AG08396 (cell line): Measurements from ENCODE around the gene BEX4.
"Not testable (repeated sequence)": the region's sequence is repeated elsewhere in the genome, so short reads cannot be mapped to it uniquely, and the experiment has no call there.

Experiments
- DNase-seq: peaks from one replicate; pipeline ENCODE4 v3.0.0; 2012; ENCODE audit warnings: low spot score, mixed read lengths

The BEX4 gene, protein sequence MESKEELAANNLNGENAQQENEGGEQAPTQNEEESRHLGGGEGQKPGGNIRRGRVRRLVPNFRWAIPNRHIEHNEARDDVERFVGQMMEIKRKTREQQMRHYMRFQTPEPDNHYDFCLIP

GRCh38 chrX:103214870-103215424 is at the start of gene BEX4:
BEX4 (plus strand) TSS chrX:103215108; CDS start chrX:103216154, 1,046 bp downstream.
- DNase-seq, result peak; percentile 75

DNA sequence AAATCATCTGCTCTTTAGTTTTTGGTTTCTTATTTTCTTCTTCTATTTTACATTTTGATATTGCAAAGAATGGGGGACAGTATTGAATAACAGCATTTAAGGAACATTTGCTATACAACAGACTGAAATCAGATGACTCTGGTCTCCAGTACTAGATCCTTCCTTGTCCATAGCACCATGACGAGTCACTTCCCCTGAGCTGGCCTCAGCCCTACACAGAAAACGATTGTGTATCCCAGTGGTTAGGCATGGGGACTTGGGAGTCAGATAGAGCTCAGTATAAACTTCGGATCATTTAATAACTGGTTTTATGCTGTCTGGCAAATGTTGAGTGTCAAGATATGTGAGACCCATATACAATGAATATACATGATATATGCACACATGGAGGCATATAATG is 44.7 kb upstream of the BEX4 start:
- peak; percentile 14 for DNase-seq

DNA sequence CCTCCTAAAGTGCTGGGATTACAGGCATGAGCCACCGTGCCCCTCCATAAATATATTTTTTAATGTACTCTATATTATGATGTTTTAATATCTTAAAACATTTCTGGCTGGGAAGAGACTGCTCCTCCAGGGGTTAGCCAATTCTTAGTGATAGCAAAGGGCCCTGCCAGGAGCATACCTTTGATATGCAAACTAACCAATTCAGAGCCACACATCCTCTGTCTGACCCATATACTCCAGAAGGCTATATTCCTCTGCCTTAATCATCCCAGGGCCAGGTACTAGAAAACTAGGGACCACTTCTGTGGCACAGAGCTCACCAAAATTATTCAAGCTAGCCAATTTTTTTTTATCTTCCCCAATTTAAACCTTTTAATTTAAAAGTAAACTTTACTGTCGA is 43.6 kb upstream of the BEX4 start:
- no peak for DNase-seq

GRCh38 chrX:103175256-103175655 is 39.7 kb upstream of the BEX4 start:
- not testable (repeated sequence) for DNase-seq

DNA sequence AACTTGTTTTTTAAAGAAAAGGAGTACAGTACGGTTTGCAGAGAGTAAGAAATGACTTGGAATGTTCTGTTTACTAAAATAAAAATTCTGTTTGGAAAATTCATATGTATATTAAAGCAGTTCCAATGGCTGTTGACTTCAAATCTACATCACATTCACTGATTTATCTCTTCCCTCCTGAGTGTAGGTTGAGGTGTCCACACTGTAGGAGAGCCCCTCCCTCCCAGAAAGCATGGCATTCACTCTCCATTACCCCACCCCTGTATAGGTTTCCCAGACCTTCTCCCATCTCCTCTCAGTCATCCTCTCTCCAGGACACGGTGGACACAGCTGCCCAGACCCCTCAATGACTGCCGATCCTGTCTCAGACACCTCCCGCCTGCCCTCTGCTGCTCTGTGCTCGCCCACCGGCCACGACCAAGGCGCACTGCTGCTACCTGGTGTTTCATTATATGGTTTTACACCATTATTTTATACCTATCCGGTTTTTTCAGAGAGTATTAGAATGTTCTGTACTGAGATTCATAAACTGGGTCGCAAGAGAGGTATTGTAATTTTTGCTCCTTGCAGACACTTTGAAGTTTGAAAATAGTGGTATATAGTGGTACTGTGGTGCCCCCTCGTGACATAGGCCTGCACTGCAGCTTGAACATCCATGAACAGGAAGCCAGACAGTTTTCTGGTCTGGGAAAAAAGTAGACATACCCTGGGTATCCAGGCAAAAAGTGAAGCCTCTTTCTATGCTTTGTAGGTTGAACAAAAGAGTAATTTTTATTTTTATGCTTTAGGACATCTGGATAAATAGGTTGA is 38.8 kb upstream of the BEX4 start:
- DNase-seq, result peak; percentile 58

DNA sequence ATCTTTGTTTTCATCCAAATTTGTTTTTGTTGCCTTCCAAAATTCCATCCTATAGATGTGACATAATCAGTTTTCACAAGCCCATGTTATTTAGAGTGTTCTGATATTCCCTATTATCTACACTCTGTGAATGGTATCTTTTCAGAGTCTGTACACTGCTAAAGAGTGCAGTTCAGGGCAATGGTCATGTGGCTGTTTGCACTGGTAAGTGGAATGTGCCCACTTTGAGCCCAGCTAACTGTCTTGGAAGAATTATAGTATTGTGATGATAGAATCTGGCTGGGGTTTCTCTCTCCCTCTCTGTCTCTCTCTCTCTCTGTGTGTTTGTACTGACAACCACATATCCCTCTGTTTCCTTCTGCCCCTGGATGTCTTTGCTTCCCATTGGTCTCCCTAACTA is 37.4 kb upstream of the BEX4 start:
- no peak for DNase-seq

GRCh38 chrX:103183912-103184311 is 31.0 kb upstream of the BEX4 start:
- no peak for DNase-seq

- no peak for DNase-seq
Observed at GRCh38 chrX:103187953-103188475, 26.9 kb upstream of the BEX4 start.

- DNase-seq, result no peak
Observed at GRCh38 chrX:103197721-103198306, 17.1 kb upstream of the BEX4 start.

- not testable (repeated sequence) for DNase-seq
Observed at GRCh38 chrX:103198668-103199067, 16.2 kb upstream of the BEX4 start.

- DNase-seq, result no peak
Observed at GRCh38 chrX:103201041-103201440, 13.9 kb upstream of the BEX4 start.

GRCh38 chrX:103210056-103210455 is 4.9 kb upstream of the BEX4 start:
- DNase-seq, result no peak

DNA sequence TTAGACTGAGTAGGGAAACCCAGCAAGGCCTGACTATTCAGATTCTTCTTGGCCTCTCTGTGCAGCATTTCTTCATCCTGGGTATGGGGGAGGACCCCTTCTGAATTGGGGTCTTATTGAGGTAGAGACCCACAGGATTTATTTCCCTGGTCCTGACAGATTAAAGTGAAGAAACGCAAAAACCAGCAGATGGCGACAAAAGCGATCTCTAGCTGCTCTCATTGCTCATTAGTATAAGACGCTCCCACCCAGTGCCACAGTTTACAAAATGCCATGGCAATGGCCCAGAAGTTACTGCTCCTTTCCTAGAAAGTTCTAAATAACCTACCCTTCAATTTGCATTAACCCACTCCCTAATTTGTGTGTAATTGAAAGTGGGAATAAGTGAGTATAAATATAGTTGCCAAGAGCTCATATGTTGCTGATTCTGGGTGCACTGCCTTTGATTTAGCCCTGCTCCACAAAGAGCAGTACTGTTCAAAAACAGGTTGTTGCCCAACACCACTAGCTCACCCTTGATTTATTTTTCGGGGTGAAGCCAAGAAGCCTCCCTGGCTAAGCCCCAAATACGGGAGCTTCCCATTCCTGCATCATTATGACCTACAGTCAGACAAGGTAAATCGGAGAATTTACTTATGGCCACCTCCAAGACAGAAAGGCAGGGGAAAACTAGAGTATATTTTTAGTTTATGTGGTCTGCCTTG is 3.7 kb upstream of the BEX4 start:
- DNase-seq, result peak; percentile 33

GRCh38 chrX:103212749-103213457 is 2.0 kb upstream of the BEX4 start:
- no peak for DNase-seq

- no peak for DNase-seq
Observed at GRCh38 chrX:103215425-103215991, 600 bp downstream of the BEX4 start.

DNA sequence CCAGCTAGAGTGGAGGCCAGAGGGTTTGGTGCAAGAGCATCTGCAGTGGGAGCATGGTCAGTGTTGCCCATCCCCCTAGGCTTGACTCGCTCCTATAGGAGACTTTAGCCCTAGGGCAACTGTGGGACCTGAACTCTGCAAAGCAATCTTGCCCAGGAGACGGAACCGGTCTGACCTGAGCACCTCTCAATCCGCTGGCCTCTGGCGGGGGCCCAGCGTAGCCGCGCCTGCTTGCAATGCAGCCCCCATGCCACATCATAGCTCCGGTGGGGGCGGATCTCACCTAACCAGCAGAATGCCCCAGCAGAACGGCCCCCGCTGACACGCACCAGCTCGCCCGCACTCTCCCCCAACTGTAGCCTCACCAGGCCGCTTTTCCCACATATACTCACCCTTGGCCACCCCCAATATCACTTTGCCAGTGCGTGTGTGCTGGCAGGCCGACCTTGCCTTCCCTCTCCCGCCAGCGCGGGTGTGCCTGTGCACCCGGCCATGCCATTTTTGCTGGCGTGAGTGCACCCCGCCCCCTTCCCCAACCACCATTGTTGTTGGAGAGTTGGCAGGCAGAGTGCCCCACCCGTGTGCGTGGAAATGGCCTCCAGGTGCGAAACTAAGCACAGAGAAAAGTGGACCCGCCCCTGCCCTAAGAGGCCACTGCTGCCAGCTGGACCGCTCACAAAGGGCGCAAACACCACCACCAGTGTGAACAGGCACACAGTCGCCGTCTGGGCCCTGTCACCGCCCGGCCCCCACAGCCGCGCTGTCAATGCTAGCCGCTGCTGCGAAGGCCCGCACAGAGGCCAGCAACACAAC is 5.8 kb downstream of the BEX4 start:
- no peak for DNase-seq

DNA sequence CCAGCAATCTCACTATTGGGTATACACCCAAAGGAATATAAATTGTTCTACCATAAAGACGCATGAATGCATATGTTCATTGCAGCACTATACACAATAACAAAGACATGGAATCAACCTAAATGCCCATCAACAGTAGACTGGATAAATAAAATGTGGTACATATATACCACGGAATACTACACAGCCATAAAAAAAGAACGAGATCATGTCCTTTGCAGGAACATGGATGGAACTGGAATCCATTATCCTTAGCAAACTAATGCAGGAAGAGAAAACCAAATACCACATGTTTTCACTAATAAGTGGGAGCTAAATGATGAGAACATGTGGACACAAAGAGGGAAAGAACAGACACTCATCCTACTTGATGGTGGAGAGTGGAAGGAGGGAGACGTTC is 11.0 kb downstream of the BEX4 start:
- DNase-seq, result not testable (repeated sequence)

- DNase-seq, result no peak
Observed at GRCh38 chrX:103233263-103233662, 18.4 kb downstream of the BEX4 start.

- DNase-seq, result no peak
Observed at GRCh38 chrX:103234869-103235268, 20.0 kb downstream of the BEX4 start.

DNA sequence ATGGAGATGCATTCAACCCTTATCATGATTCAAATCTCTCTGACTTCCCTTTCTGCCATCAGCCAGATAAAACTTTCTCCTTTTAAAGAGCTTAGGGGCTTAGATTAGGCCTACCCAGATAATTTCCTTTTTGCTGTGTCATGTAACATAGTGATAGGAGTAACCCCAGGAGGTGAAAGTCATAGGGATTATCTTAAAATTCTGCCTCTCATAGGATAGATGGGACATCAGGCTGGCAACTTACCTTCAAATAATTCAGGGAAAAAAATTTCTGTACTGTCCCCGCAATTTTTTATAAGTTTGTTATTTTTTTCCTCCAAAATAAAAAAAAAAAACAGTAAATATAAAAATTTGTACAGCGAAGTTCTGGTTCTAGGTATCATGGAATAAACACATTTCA is 20.7 kb downstream of the BEX4 start:
- not testable (repeated sequence) for DNase-seq
